Activated naive CD4-positive, alpha-beta T cell (primary cell): ENCODE results near the gene MUC4.
"Not testable (repeated sequence)": the region's sequence is repeated elsewhere in the genome, so short reads cannot be mapped to it uniquely, and the experiment has no call there.

Experiments
- DNase-seq, 4 experiments: peaks; one replicate each; lab custom pipeline; 2025; lab: John Stamatoyannopoulos, UW

Gene MUC4

GRCh38 chr3:195762611-195763010 lies 49.1 kb downstream of the MUC4 start:
- DNase-seq, result no peak

DNA sequence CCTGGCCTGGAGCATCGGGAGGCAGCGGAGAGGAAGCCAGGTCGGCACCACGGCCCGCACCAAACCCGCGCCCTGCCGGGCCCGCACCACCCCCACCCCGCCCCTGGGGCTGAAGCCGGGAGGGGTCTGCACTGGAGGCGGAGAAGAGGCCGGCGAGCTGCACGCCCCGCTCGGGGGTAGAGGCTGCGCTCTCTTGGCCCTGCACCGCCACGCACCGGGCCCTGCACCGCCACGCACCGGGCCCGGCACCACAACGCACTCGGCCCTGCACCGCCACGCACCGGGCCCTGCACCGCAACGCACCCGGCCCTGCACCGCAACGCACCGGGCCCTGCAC lies 49.5 kb downstream of the MUC4 start:
- no peak for DNase-seq

GRCh38 chr3:195761567-195762248 lies 50.0 kb downstream of the MUC4 start:
- no peak for DNase-seq

- no peak for DNase-seq
Observed at GRCh38 chr3:195761123-195761566, 50.6 kb downstream of the MUC4 start.

- DNase-seq, result no peak
Observed at GRCh38 chr3:195760345-195761122, 51.2 kb downstream of the MUC4 start.

- no peak for DNase-seq
Observed at GRCh38 chr3:195758721-195759353, 52.9 kb downstream of the MUC4 start.

GRCh38 chr3:195757827-195758226 lies 53.9 kb downstream of the MUC4 start:
- DNase-seq, result no peak

DNA sequence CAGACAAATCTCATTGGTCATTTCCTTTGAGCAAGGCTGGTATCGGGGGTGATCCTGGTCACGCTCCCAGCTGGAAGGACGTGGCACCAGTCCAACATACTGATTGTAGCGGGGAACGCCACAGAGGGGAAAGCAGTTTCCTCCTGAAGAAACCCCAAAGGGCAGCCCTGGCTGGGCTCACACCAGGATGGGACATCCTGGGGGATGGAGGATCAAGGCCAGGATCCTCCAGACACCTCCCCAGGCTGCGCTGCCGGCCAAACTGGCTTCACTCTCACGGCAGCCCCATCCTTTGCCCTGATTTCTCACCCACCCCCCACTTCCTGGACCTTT lies 54.3 kb downstream of the MUC4 start:
- no peak for DNase-seq

DNA sequence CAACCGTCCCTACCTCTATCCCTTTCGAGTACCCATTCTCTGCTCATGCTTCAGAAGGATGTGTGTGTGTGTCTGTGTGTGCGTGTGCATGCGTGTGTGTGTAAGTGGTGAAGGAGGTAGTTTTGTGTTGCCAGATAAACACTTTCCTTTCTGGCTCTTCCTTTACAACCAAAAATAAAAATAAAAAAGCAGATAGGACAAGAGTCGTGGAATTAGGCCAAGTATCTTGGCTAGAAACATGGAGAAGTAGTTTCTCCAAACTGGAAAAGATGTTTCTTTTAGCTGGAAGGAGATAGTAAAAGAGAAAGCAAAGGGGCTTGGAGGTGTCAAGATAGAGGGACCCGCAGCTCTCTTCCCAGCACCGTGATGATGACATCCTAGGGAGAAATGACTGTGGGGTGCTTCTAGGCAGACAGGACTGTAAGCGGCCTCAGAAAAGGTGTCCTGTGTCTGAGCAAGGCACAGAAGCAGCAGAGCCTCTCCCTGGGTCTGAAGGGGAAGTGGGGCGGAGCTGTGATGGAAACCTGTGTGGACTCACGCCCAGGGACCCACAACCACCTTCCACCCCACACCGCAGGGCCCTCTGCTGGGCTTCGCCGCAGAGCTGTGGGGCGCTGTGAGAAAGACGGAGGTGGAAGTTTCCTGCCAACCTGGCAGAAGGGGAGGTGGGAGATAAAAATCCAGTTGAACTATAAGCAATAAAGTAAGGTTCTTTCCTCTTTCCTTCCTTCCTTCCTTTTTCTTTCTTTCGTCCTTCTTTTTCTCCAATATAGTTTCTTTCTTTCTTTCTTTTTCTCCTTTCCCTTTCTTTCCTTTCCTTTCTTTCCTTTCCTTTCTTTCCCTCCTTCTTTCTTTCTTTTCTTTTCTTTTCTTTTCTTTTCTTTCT lies 55.7 kb downstream of the MUC4 start:
- no peak for DNase-seq

DNA sequence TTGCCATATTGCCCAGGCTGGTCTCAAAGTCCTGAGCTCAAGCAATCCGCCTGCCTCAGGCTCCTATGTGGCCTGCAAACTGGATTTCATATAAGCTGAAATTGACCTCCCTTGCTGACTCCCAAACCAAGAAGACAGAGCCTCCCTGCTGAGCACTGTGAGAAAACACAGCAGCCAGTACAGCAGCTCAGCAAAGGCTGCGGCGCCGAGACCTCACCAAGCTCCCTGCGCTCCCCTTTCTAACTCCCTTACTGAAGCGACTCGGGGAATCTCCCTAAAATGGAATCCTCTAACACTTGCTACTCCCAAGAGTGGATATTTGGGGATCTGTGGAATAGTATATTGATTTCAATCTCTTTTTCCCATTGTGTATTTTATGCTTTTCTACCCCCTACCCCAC lies 56.3 kb downstream of the MUC4 start:
- no peak for DNase-seq

- no peak for DNase-seq
Observed at GRCh38 chr3:195754906-195755305, 56.8 kb downstream of the MUC4 start.

GRCh38 chr3:195754141-195754540 lies 57.6 kb downstream of the MUC4 start:
- DNase-seq, result no peak

DNA sequence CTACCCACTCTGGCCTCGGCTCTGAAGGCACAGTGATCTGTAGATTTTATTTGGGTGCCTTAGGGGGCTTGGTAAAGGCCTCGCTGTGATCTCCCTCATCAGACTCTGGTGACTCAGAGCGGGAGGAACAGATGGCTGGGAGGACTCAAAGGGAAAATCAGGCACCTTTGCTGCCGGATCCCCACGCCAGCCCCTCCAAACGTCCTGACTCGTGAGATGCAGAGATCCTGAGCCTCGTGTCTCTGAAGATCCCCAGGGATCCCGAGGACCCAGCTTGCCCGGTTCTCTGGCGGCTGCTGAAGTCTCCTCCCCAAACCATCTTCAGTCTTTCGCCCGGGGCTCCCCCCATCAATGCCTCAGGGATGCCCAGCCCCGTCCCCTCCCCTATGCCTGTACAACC lies 58.1 kb downstream of the MUC4 start:
- DNase-seq, result no peak

DNA sequence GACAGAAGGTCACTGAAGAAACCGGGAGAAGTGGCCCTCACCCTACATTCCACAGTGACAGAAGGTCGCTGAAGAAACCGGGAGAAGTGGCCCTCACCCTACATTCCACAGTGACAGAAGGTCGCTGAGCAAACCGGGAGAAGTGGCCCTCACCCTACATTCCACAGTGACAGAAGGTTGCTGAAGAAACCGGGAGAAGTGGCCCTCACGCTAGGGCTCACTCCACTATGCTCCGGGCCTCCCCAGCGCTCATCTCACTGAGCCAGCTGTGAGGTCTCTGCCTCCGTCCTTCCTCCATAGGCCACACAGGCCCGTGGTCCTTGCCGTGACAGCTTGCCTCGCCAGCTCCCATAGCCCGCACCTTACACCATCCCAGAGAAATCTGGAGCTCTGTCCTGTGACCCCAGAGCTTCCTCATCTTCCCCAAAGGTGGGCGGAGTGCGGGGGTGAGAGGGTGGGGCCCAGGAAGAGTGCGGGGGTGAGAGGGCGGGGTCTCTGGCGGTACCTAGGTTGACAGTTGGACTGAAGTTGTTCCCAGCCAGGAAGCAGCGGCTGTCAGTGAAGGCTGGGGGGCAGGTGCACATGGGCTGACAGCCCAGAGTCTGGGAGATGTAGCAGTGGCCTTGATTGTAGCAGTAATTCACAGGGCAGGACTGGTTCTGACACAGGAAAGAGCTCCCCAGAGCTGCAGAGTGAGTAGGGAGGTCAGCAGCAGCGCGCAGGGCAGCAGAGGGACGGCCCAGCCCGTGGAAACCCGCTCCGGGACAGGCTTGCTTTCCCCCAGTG lies 59.0 kb downstream of the MUC4 start:
- no peak for DNase-seq

GRCh38 chr3:195752066-195752465 lies 59.7 kb downstream of the MUC4 start:
- DNase-seq, result no peak

DNA sequence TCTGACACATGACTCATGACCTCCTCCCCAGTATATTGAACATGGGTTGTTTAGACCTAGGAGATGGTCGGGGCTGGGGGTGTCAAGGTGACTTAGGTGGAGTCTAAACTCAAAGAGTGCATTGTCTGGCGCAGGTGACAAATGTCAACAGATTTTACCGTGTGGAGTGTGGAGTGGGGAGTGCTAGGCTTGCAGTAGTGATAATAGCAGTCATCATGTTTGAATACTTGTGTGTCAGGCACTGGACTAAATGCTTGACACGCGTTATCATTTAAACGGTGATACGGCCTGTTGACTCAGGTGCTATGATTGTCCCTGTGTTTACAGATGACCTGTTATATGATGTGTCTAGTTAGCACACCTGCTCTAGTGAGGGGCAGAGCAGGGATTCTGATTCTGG lies 60.2 kb downstream of the MUC4 start:
- no peak for DNase-seq

GRCh38 chr3:195750797-195751520 lies 60.8 kb downstream of the MUC4 start:
- no peak for DNase-seq

DNA sequence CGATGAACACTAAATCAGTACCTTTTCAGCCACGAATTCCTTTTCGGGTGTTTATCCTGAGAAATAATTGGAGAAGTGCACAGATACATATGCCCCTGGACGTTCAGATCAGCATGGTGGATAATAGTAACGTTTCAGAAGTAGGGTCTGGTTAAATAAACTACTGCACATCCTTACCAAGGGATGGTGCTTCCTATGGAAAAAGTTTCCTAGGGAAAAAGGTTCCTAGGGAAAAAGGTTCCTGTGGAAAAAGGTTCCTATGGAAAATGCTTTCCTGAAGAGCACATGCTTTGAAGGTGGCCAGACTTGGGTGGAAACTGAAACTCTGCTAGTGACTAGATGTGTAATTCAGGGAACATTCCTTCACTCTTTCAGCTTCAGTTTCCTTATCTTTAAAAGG lies 62.6 kb downstream of the MUC4 start:
- not testable (repeated sequence) for DNase-seq

- DNase-seq, result no peak
Observed at GRCh38 chr3:195748661-195749060, 63.1 kb downstream of the MUC4 start.

GRCh38 chr3:195746751-195747150 lies 65.0 kb downstream of the MUC4 start:
- no peak for DNase-seq

DNA sequence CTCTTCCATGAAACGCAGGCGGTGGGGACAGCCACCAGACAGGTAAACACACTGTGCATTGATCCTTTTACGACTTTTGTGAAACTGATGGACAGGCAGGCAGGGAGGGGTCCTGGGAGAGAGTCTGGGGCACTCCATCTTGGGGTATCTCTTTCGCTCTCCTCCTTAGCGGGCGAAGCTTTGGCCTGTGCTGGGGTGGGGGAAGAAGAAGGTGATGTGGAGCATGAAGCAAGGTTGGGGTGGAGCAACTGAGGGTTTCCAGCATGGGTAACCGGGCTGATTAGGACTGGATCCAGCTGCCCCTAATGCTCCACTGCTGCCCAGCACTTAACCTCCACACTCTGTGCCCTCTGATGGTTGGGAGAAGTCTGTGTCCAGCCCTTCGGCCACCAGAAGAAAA lies 65.4 kb downstream of the MUC4 start:
- DNase-seq, result no peak
